ENCODE measurements around the gene TSPAN17. TPM values are rescaled to one million over a fixed set of nuclear protein-coding genes. Genes with fewer than 3 reads are reported as not detected.

Gene TSPAN17
- total RNA-seq, 1 donor from 2014 or later: 16.9 TPM

GRCh38 chr5:176682016-176682531 lies 34.8 kb downstream of the TSPAN17 start:
- H3K9me3 ChIP-seq: no peaks in the 10 kb centered on the region
- no peak overlapping the region for H3K27ac ChIP-seq
- no peak overlapping the region for H3K4me3 ChIP-seq
- H3K4me1 ChIP-seq: peaks cover 9% of the 10 kb centered on the region
- TF ChIP-seq, protein P1, sequence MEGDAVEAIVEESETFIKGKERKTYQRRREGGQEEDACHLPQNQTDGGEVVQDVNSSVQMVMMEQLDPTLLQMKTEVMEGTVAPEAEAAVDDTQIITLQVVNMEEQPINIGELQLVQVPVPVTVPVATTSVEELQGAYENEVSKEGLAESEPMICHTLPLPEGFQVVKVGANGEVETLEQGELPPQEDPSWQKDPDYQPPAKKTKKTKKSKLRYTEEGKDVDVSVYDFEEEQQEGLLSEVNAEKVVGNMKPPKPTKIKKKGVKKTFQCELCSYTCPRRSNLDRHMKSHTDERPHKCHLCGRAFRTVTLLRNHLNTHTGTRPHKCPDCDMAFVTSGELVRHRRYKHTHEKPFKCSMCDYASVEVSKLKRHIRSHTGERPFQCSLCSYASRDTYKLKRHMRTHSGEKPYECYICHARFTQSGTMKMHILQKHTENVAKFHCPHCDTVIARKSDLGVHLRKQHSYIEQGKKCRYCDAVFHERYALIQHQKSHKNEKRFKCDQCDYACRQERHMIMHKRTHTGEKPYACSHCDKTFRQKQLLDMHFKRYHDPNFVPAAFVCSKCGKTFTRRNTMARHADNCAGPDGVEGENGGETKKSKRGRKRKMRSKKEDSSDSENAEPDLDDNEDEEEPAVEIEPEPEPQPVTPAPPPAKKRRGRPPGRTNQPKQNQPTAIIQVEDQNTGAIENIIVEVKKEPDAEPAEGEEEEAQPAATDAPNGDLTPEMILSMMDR (IDR thresholded peaks at IDR 0.05): no peak
- no peak for TF ChIP-seq POLR2A (IDR thresholded peaks at IDR 0.05)
- TF ChIP-seq POLR2AphosphoS5 (IDR thresholded peaks at IDR 0.05; ENCODE audit: insufficient read depth in 1 of 2, low read depth in 1 of 2): no peak
- intact Hi-C loops (cut with DNase I): loop anchor here (10.0 kb wide), 1 partner anchor 1663 kb away; no protein-coding TSS in a partner anchor
- no peak for DNase-seq (ENCODE audit: extremely low spot score in 2 of 2)
- no peaks in the 10 kb centered on the region for H3K36me3 ChIP-seq
- peaks cover 5% of the 10 kb centered on the region for H3K27me3 ChIP-seq

DNA sequence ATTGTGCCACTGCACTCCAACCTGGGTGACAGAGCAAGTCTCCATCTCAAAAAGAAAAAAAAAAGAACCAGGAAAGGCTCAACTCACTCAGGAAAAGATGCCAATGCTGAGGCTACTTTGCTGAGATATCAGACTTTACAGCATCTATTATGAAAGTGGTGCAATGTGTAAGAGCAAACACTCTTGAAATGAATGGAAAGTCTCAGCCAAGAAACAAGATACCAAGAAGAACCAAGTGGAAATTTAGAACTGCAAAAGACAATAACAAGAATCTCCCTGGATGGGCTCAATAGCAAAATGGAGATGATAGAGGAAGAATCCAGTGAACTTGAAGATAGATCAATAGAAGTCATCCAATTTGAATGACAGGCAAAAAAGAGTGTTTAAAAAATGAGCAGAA lies 37.7 kb downstream of the TSPAN17 start:
- H3K4me1 ChIP-seq: peaks cover 5% of the 10 kb centered on the region
- H3K9me3 ChIP-seq: no peaks in the 10 kb centered on the region
- H3K36me3 ChIP-seq: no peaks in the 10 kb centered on the region
- intact Hi-C loops (cut with DNase I): loop anchor here (10.0 kb wide), 1 partner anchor 1660 kb away; no protein-coding TSS in a partner anchor
- H3K4me3 ChIP-seq: no peak overlapping the region
- no peaks in the 10 kb centered on the region for H3K27me3 ChIP-seq
- DNase-seq (ENCODE audit: extremely low spot score in 2 of 2): no peak
- H3K27ac ChIP-seq: no peak overlapping the region
- TF ChIP-seq, protein P1 (IDR thresholded peaks at IDR 0.05): no peak
- no peak for TF ChIP-seq POLR2AphosphoS5 (IDR thresholded peaks at IDR 0.05; ENCODE audit: insufficient read depth in 1 of 2, low read depth in 1 of 2)
- no peak for TF ChIP-seq POLR2A (IDR thresholded peaks at IDR 0.05)

GRCh38 chr5:176687247-176687646 lies 40.0 kb downstream of the TSPAN17 start:
- no peaks in the 10 kb centered on the region for H3K27me3 ChIP-seq

DNA sequence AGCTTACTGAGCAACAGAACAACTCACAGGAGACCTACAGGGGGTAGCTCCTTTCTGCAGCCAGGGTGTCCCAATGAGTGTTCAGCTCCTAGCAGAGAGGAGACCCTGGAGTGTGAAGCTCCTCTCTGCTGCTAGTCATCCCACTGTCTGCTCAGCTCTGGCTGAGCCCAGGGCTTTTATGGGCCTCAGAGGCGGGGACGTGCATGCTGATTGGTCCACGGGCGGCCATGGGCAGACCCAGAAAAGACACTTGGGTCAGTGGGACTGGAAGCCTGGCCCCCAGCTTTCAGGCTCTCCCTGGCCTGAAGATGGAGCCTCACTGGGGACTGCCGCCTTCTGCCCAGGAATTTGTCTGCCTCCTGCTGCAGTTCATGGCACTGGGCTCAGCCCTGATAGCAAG lies 40.6 kb downstream of the TSPAN17 start:
- H3K4me1 ChIP-seq: peaks cover 5% of the 10 kb centered on the region
- H3K36me3 ChIP-seq: no peaks in the 10 kb centered on the region
- no peaks in the 10 kb centered on the region for H3K9me3 ChIP-seq
- TF ChIP-seq POLR2A (IDR thresholded peaks at IDR 0.05) (no peak), POLR2AphosphoS5 (IDR thresholded peaks at IDR 0.05; ENCODE audit: insufficient read depth in 1 of 2, low read depth in 1 of 2) (no peak)
- TF ChIP-seq, protein P1 (IDR thresholded peaks at IDR 0.05): no peak
- intact Hi-C loops (cut with DNase I): loop anchor here (10.0 kb wide), 1 partner anchor 1657 kb away; no protein-coding TSS in a partner anchor
- no peak overlapping the region for H3K27ac ChIP-seq
- no peak overlapping the region for H3K4me3 ChIP-seq
- H3K27me3 ChIP-seq: no peaks in the 10 kb centered on the region
- no peak for DNase-seq (ENCODE audit: extremely low spot score in 2 of 2)

More at GRCh38 chr5:176687247-176687646, 40.0 kb downstream of the TSPAN17 start:
- no peak for DNase-seq (ENCODE audit: extremely low spot score in 2 of 2)
- H3K9me3 ChIP-seq: no peaks in the 10 kb centered on the region
- no peak overlapping the region for H3K27ac ChIP-seq
- no peaks in the 10 kb centered on the region for H3K4me1 ChIP-seq
- H3K36me3 ChIP-seq: no peaks in the 10 kb centered on the region
- TF ChIP-seq POLR2A (IDR thresholded peaks at IDR 0.05) (no peak), POLR2AphosphoS5 (IDR thresholded peaks at IDR 0.05; ENCODE audit: insufficient read depth in 1 of 2, low read depth in 1 of 2) (no peak)
- TF ChIP-seq, protein P1 (IDR thresholded peaks at IDR 0.05): no peak
- no peak overlapping the region for H3K4me3 ChIP-seq
- intact Hi-C loops (cut with DNase I): loop anchor here (10.0 kb wide), 1 partner anchor 1658 kb away; no protein-coding TSS in a partner anchor

- no peak for DNase-seq (ENCODE audit: extremely low spot score in 2 of 2)
- TF ChIP-seq, protein P1 (IDR thresholded peaks at IDR 0.05): no peak
- TF ChIP-seq POLR2A (IDR thresholded peaks at IDR 0.05): no peak
- TF ChIP-seq POLR2AphosphoS5 (IDR thresholded peaks at IDR 0.05; ENCODE audit: insufficient read depth in 1 of 2, low read depth in 1 of 2): no peak
Measured at GRCh38 chr5:176690911-176691310, 43.6 kb downstream of the TSPAN17 start.

More at GRCh38 chr5:176690911-176691310, 43.6 kb downstream of the TSPAN17 start:
- Histone ChIP-seq H3K27ac (no peak overlapping the region), H3K36me3 (no peaks in the 10 kb centered on the region), H3K4me1 (peaks cover 15% of the 10 kb centered on the region), H3K9me3 (no peaks in the 10 kb centered on the region), H3K4me3 (no peak overlapping the region), H3K27me3 (no peaks in the 10 kb centered on the region)
- intact Hi-C loops (cut with DNase I): no loop called here

All from vagina (tissue), 2 donors.